Lower lobe of right lung (tissue), 2 donors: ENCODE results near the gene PRSS53. TPM values are rescaled to one million over a fixed set of nuclear protein-coding genes. Genes with fewer than 3 reads are reported as not detected.

ENCODE experiments used
- ATAC-seq, 2 donors: fragments of 200-7000 bp; cut with Tn5 transposase; one replicate each; pipeline ENCODE4 v1.9.1; 2020 to 2022; ENCODE audit warnings: mild to moderate bottlenecking in 2 of 2, moderate library complexity in 2 of 2
- DNase-seq: peaks from one replicate; pipeline ENCODE4 v3.0.0-alpha.2; 2020
- H3K27ac ChIP-seq: fragments of 200-600 bp; one replicate; pipeline ENCODE4 v1.8.0; 2022
- H3K27me3 ChIP-seq: fragments of 200-600 bp; one replicate; pipeline ENCODE4 v1.8.0; 2022; ENCODE audit warnings: low read depth
- H3K36me3 ChIP-seq: fragments of 200-600 bp; one replicate; pipeline ENCODE4 v1.8.0; 2022; ENCODE audit warnings: mild to moderate bottlenecking
- H3K4me1 ChIP-seq: fragments of 200-600 bp; one replicate; pipeline ENCODE4 v1.8.0; 2022
- H3K4me3 ChIP-seq: fragments of 200-600 bp; one replicate; pipeline ENCODE4 v1.8.0; 2022; ENCODE audit warnings: mild to moderate bottlenecking
- H3K9me3 ChIP-seq: fragments of 200-600 bp; one replicate; pipeline ENCODE4 v1.8.0; 2022
- intact Hi-C: fragments of 100-400 bp; cut with DNase I; formaldehyde crosslinking; loops from one replicate; pipeline ENCODE4 v1.11.0; 2022
- total RNA-seq: library from RNA; stranded (reverse); fragmentation: NEBNext Ultra II Directional; extraction: Animal tissue kit (Norgen Biotek cat#: 25700); gene quantifications from one replicate; pipeline ENCODE4 v1.2.1, GENCODE V29; 2021
- TF ChIP-seq, protein P1 (sequence below): fragments of 200-600 bp; IDR thresholded peaks from one replicate; pipeline ENCODE4 v1.8.0; 2022; ENCODE audit warnings: antibody characterized with exemption, mild to moderate bottlenecking
- donor health status: DM: no; HTN: yes; CAD: no; lungs with severe emphysema.

PRSS53 gene
- total RNA-seq, 1 donor from 2014 or later: 2.4 TPM

- intact Hi-C loops: no loop called here
- Histone ChIP-seq H3K9me3 (no peaks in the 10 kb centered on the region), H3K4me1 (peaks cover 12% of the 10 kb centered on the region), H3K36me3 (no peaks in the 10 kb centered on the region), H3K27ac (no peak overlapping the region), H3K4me3 (no peak overlapping the region), H3K27me3 (no peaks in the 10 kb centered on the region)
- TF ChIP-seq, protein P1, sequence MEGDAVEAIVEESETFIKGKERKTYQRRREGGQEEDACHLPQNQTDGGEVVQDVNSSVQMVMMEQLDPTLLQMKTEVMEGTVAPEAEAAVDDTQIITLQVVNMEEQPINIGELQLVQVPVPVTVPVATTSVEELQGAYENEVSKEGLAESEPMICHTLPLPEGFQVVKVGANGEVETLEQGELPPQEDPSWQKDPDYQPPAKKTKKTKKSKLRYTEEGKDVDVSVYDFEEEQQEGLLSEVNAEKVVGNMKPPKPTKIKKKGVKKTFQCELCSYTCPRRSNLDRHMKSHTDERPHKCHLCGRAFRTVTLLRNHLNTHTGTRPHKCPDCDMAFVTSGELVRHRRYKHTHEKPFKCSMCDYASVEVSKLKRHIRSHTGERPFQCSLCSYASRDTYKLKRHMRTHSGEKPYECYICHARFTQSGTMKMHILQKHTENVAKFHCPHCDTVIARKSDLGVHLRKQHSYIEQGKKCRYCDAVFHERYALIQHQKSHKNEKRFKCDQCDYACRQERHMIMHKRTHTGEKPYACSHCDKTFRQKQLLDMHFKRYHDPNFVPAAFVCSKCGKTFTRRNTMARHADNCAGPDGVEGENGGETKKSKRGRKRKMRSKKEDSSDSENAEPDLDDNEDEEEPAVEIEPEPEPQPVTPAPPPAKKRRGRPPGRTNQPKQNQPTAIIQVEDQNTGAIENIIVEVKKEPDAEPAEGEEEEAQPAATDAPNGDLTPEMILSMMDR: no peak
- ATAC-seq (no peak), DNase-seq (no peak)
These were observed 11.3 kb upstream of the PRSS53 start for GRCh38 chr16:31099860-31100638.

DNA sequence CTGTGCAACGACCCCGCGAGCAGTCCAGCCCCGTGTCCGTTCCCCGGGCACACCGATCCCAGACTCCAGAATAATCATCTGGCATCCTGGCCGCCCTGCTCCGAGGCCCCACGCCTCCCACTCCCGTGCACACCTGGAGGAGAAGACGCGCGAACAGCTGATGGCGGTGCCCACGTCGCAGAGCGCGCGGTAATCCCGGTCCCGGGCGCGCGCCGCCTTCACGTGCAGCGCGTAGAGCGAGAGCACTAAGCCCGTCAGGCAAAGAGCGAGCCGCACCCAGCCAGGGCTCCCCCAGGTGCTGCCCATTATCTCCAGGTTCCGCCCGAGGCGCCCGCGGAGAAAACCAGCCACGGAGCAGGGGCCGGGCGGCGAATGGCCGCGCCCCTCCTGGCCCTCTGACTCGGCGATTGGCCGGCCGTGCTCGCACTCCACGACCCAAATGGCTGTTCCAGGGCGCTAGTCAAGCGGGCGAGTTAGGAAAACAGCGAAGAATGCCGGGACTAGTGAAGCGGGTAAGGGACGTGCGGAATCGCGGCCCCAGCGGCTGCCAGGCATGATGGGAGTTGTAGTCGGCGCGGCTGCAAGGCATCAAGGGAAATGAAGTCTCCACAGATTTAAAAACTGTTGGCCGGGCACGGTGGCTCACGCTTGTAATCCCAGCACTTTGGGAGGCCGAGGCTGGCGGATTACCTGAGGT, 5.8 kb upstream of the PRSS53 start, which contains the start of gene VKORC1:
TSS of gene VKORC1 (minus strand) at position 374 of the 697 bp plus-strand sequence. CDS start at position 306, 68 bp downstream.
- H3K4me3 ChIP-seq: peak within 1 kb of the TSS; percentile 93
- TF ChIP-seq, protein P1: no peak
- ATAC-seq (peak; percentile 96 to 97), DNase-seq (peak; percentile 97)
- intact Hi-C loops: no loop called here
- peak within 1 kb of the TSS; percentile 89 for H3K27ac ChIP-seq
- peaks cover 25% of the 10 kb centered on the region for H3K4me1 ChIP-seq
- no peaks in the 10 kb centered on the region for H3K27me3 ChIP-seq
- H3K36me3 ChIP-seq: peaks cover 19% of the 10 kb centered on the region
- H3K9me3 ChIP-seq: no peaks in the 10 kb centered on the region

- Histone ChIP-seq H3K9me3 (no peaks in the 10 kb centered on the region), H3K36me3 (peaks cover 24% of the 10 kb centered on the region), H3K27ac (peak overlapping the region; percentile 89), H3K4me1 (peaks cover 25% of the 10 kb centered on the region), H3K4me3 (peak overlapping the region; percentile 93), H3K27me3 (no peaks in the 10 kb centered on the region)
- ATAC-seq (peak; percentile 10 to 45), DNase-seq (no peak)
- intact Hi-C loops: no loop called here
- TF ChIP-seq, protein P1: no peak
These were observed 5.3 kb upstream of the PRSS53 start for GRCh38 chr16:31094088-31094423.

- H3K4me1 ChIP-seq: peaks cover 25% of the 10 kb centered on the region
- H3K4me3 ChIP-seq: peak overlapping the region; percentile 93
- intact Hi-C loops: no loop called here
- no peaks in the 10 kb centered on the region for H3K27me3 ChIP-seq
- H3K36me3 ChIP-seq: peaks cover 30% of the 10 kb centered on the region
- no peaks in the 10 kb centered on the region for H3K9me3 ChIP-seq
- ATAC-seq: no peak
- TF ChIP-seq, protein P1: no peak
- no peak for DNase-seq
- H3K27ac ChIP-seq: no peak overlapping the region
These were observed 4.5 kb upstream of the PRSS53 start for GRCh38 chr16:31093132-31093703.

DNA sequence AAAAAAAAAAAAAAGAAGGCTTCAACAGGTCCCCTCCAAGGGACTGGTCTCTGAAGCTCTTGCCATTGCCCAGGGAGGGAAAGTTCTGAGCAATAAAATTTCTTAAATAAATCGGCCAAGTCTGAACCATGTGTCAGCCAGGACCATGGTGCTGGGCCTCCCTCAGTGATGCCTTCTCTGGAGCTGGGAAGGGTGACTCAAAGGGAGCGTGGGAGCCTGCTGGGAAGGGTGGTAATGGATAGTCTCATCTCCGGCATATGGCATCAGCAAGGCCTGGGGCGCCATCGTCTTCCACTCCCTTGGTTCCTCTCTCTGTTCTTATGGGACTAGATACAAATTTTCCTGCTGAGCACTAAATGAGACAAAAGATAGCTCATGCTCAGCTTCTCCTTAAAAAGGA, 3.6 kb upstream of the PRSS53 start:
- no peak for ATAC-seq
- no peaks in the 10 kb centered on the region for H3K27me3 ChIP-seq
- H3K4me1 ChIP-seq: peaks cover 25% of the 10 kb centered on the region
- peaks cover 31% of the 10 kb centered on the region for H3K36me3 ChIP-seq
- no peak overlapping the region for H3K4me3 ChIP-seq
- intact Hi-C loops: no loop called here
- TF ChIP-seq, protein P1: no peak
- DNase-seq: no peak
- no peaks in the 10 kb centered on the region for H3K9me3 ChIP-seq
- H3K27ac ChIP-seq: no peak overlapping the region
